ENCODE data around the gene NKAIN2.

Gene NKAIN2

DNA sequence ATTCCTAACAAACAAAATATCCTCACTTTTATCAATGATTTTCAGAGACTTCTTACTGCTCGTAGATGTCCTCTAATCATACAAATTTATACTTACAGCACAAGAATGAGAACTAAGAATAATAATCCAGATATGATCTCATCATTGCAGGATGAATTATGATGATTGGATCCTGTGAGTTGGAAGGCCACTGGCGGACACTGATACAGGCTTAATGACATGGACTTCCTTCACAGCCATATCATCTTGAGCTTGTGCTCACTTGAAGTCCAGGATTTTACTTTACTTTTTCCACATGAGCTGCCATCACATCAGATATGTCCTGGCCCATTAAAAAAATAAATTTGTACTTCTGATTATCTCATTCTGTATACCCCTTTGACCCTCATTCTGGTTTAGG is 94.3 kb downstream of the NKAIN2 start:
- H2BK120ac ChIP-seq (ENCODE audit: low read depth, low read length): no peak overlapping the region
- H4K91ac ChIP-seq (ENCODE audit: low read depth, low read length, poor library complexity): no peak overlapping the region
- H3K27ac ChIP-seq (replicated peaks; ENCODE audit: low read length): no peak overlapping the region
- H3K14ac ChIP-seq (ENCODE audit: low read length): no peak overlapping the region
- no peaks in the 10 kb centered on the region for H3K4me1 ChIP-seq (ENCODE audit: control insufficient read depth in 2 of 2, insufficient read depth in 1 of 2, low read depth in 1 of 2, low read length in 2 of 2)
- no peak overlapping the region for H2AK5ac ChIP-seq (ENCODE audit: low read depth, low read length)
- no peak for DNase-seq (ENCODE audit: low spot score)
- H3K4me2 ChIP-seq (ENCODE audit: insufficient read depth, low read length, poor library complexity, severe bottlenecking): no peak overlapping the region
- H3K9ac ChIP-seq (ENCODE audit: low read depth, low read length, poor library complexity): no peak overlapping the region
- WGBS, 2 donors (ENCODE audit: extremely low coverage in 2 of 2, insufficient read length in 2 of 2, insufficient replicate concordance in 1 of 2): no CpG with 5 or more reads among the region's 2 CpGs
- H3K18ac ChIP-seq (ENCODE audit: low read length): no peak overlapping the region
- H3K23ac ChIP-seq (ENCODE audit: low read depth, low read length, poor library complexity): no peak overlapping the region
- H3K27me3 ChIP-seq (ENCODE audit: control insufficient read depth in 3 of 3, insufficient read depth in 3 of 3, low read depth in 1 of 3, low read length in 3 of 3): no peaks in the 10 kb centered on the region
- no peaks in the 10 kb centered on the region for H3K36me3 ChIP-seq (replicated peaks in 1 of 2; ENCODE audit: control insufficient read depth in 2 of 2, insufficient read depth in 2 of 2, low read length in 2 of 2)
- H2AFZ ChIP-seq (ENCODE audit: low read length): no peak overlapping the region
- no peak overlapping the region for H4K8ac ChIP-seq (ENCODE audit: low read depth, low read length)
- H3K4me3 ChIP-seq (ENCODE audit: low read length in 2 of 2): no peak overlapping the region
- no peak overlapping the region for H3K4ac ChIP-seq (ENCODE audit: low read length)
- H2BK5ac ChIP-seq (ENCODE audit: low read length): no peak overlapping the region
- no peak overlapping the region for H2BK15ac ChIP-seq (ENCODE audit: low read length)
- H3K79me1 ChIP-seq (ENCODE audit: low read depth, low read length): no peaks in the 10 kb centered on the region
- no peaks in the 10 kb centered on the region for H3K9me3 ChIP-seq (replicated peaks in 1 of 2; ENCODE audit: control insufficient read depth in 2 of 2, insufficient read depth in 1 of 2, low read depth in 1 of 2, low read length in 2 of 2)
- H2BK12ac ChIP-seq (ENCODE audit: low read length): no peak overlapping the region

DNA sequence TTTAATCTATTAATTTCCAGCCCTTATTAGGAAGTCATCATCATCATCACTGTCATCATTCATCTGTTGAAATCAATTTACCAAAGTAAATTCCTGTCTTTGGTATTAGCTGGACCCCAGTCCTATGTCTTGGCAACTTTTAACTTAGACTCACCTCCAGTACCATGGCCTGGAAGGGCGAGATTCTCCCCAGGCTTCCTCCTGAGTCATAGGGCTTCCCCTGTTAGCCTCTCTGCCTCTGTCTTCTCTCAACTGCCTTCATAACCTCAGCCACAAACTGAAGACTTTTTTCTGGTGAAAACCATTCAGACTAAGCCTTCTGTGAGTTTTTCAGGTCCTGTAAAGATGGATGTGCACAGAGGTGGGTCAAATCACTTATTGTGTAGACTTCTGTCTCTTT is 95.0 kb downstream of the NKAIN2 start:
- H2BK5ac ChIP-seq (ENCODE audit: low read length): no peak overlapping the region
- no peak overlapping the region for H2AFZ ChIP-seq (ENCODE audit: low read length)
- H3K23ac ChIP-seq (ENCODE audit: low read depth, low read length, poor library complexity): no peak overlapping the region
- H2AK5ac ChIP-seq (ENCODE audit: low read depth, low read length): no peak overlapping the region
- H3K27me3 ChIP-seq (ENCODE audit: control insufficient read depth in 3 of 3, insufficient read depth in 3 of 3, low read depth in 1 of 3, low read length in 3 of 3): no peaks in the 10 kb centered on the region
- no peaks in the 10 kb centered on the region for H3K36me3 ChIP-seq (replicated peaks in 1 of 2; ENCODE audit: control insufficient read depth in 2 of 2, insufficient read depth in 2 of 2, low read length in 2 of 2)
- no CpG with 5 or more reads among the region's 1 CpG for WGBS, 2 donors (ENCODE audit: extremely low coverage in 2 of 2, insufficient read length in 2 of 2, insufficient replicate concordance in 1 of 2)
- no peak overlapping the region for H3K9ac ChIP-seq (ENCODE audit: low read depth, low read length, poor library complexity)
- no peaks in the 10 kb centered on the region for H3K9me3 ChIP-seq (replicated peaks in 1 of 2; ENCODE audit: control insufficient read depth in 2 of 2, insufficient read depth in 1 of 2, low read depth in 1 of 2, low read length in 2 of 2)
- no peak overlapping the region for H2BK15ac ChIP-seq (ENCODE audit: low read length)
- no peak overlapping the region for H3K4ac ChIP-seq (ENCODE audit: low read length)
- H4K91ac ChIP-seq (ENCODE audit: low read depth, low read length, poor library complexity): no peak overlapping the region
- no peak overlapping the region for H4K8ac ChIP-seq (ENCODE audit: low read depth, low read length)
- H3K4me1 ChIP-seq (ENCODE audit: control insufficient read depth in 2 of 2, insufficient read depth in 1 of 2, low read depth in 1 of 2, low read length in 2 of 2): no peaks in the 10 kb centered on the region
- no peak overlapping the region for H3K14ac ChIP-seq (ENCODE audit: low read length)
- no peak for DNase-seq (ENCODE audit: low spot score)
- H2BK12ac ChIP-seq (ENCODE audit: low read length): no peak overlapping the region
- no peak overlapping the region for H3K27ac ChIP-seq (replicated peaks; ENCODE audit: low read length)
- no peak overlapping the region for H3K4me2 ChIP-seq (ENCODE audit: insufficient read depth, low read length, poor library complexity, severe bottlenecking)
- no peaks in the 10 kb centered on the region for H3K79me1 ChIP-seq (ENCODE audit: low read depth, low read length)
- H3K18ac ChIP-seq (ENCODE audit: low read length): no peak overlapping the region
- H2BK120ac ChIP-seq (ENCODE audit: low read depth, low read length): no peak overlapping the region
- H3K4me3 ChIP-seq (ENCODE audit: low read length in 2 of 2): no peak overlapping the region

DNA sequence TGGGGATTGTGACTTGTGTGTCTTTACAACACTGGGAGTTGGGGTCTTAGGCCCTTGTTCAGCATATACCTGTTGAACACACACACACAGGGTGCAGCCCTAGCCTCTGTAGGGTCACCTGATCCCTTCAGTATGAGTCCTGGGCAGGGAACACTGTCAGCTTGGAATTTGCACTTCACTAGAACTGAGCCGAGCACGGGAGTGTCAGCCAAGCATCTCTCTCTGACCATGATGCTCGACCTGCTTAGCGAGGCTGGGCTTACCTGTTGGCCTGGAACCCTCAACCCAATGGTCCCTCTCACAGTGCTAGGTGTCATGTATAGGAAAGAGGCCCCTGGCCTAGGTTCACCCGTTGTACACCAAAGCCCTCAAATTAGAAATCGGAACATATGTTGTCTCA is 96.1 kb downstream of the NKAIN2 start:
- no peak overlapping the region for H3K4me2 ChIP-seq (ENCODE audit: insufficient read depth, low read length, poor library complexity, severe bottlenecking)
- H3K79me1 ChIP-seq (ENCODE audit: low read depth, low read length): no peaks in the 10 kb centered on the region

GRCh38 chr6:123901436-123901835 is 97.8 kb downstream of the NKAIN2 start:
- no CpG with 5 or more reads among the region's 2 CpGs for WGBS, 2 donors (ENCODE audit: extremely low coverage in 2 of 2, insufficient read length in 2 of 2, insufficient replicate concordance in 1 of 2)
- Histone ChIP-seq H3K4me3 (ENCODE audit: low read length in 2 of 2) (no peak overlapping the region), H2AFZ (ENCODE audit: low read length) (no peak overlapping the region), H3K9ac (ENCODE audit: low read depth, low read length, poor library complexity) (no peak overlapping the region), H3K18ac (ENCODE audit: low read length) (no peak overlapping the region), H3K79me1 (ENCODE audit: low read depth, low read length) (no peaks in the 10 kb centered on the region), H3K4me1 (ENCODE audit: control insufficient read depth in 2 of 2, insufficient read depth in 1 of 2, low read depth in 1 of 2, low read length in 2 of 2) (no peaks in the 10 kb centered on the region), H3K4me2 (ENCODE audit: insufficient read depth, low read length, poor library complexity, severe bottlenecking) (no peak overlapping the region), H2BK120ac (ENCODE audit: low read depth, low read length) (no peak overlapping the region), H4K91ac (ENCODE audit: low read depth, low read length, poor library complexity) (no peak overlapping the region), H3K27ac (replicated peaks; ENCODE audit: low read length) (no peak overlapping the region), H2BK5ac (ENCODE audit: low read length) (no peak overlapping the region), H3K36me3 (replicated peaks in 1 of 2; ENCODE audit: control insufficient read depth in 2 of 2, insufficient read depth in 2 of 2, low read length in 2 of 2) (no peaks in the 10 kb centered on the region), H2AK5ac (ENCODE audit: low read depth, low read length) (no peak overlapping the region), H3K27me3 (ENCODE audit: control insufficient read depth in 3 of 3, insufficient read depth in 3 of 3, low read depth in 1 of 3, low read length in 3 of 3) (no peaks in the 10 kb centered on the region), H3K9me3 (replicated peaks in 1 of 2; ENCODE audit: control insufficient read depth in 2 of 2, insufficient read depth in 1 of 2, low read depth in 1 of 2, low read length in 2 of 2) (no peaks in the 10 kb centered on the region), H2BK12ac (ENCODE audit: low read length) (no peak overlapping the region), H4K8ac (ENCODE audit: low read depth, low read length) (no peak overlapping the region), H3K23ac (ENCODE audit: low read depth, low read length, poor library complexity) (no peak overlapping the region), H2BK15ac (ENCODE audit: low read length) (no peak overlapping the region), H3K4ac (ENCODE audit: low read length) (no peak overlapping the region), H3K14ac (ENCODE audit: low read length) (no peak overlapping the region)
- no peak for DNase-seq (ENCODE audit: low spot score)

More for the DNA sequence above, 96.1 kb downstream of the NKAIN2 start:
- Histone ChIP-seq H3K14ac (ENCODE audit: low read length) (no peak overlapping the region), H3K4me3 (ENCODE audit: low read length in 2 of 2) (no peak overlapping the region), H3K18ac (ENCODE audit: low read length) (no peak overlapping the region), H3K23ac (ENCODE audit: low read depth, low read length, poor library complexity) (no peak overlapping the region), H2BK5ac (ENCODE audit: low read length) (no peak overlapping the region), H3K27ac (replicated peaks; ENCODE audit: low read length) (no peak overlapping the region), H3K36me3 (replicated peaks in 1 of 2; ENCODE audit: control insufficient read depth in 2 of 2, insufficient read depth in 2 of 2, low read length in 2 of 2) (no peaks in the 10 kb centered on the region), H4K91ac (ENCODE audit: low read depth, low read length, poor library complexity) (no peak overlapping the region), H2BK12ac (ENCODE audit: low read length) (no peak overlapping the region), H3K27me3 (ENCODE audit: control insufficient read depth in 3 of 3, insufficient read depth in 3 of 3, low read depth in 1 of 3, low read length in 3 of 3) (no peaks in the 10 kb centered on the region), H3K9ac (ENCODE audit: low read depth, low read length, poor library complexity) (no peak overlapping the region), H2AK5ac (ENCODE audit: low read depth, low read length) (no peak overlapping the region), H4K8ac (ENCODE audit: low read depth, low read length) (no peak overlapping the region), H3K9me3 (replicated peaks in 1 of 2; ENCODE audit: control insufficient read depth in 2 of 2, insufficient read depth in 1 of 2, low read depth in 1 of 2, low read length in 2 of 2) (no peaks in the 10 kb centered on the region), H3K4ac (ENCODE audit: low read length) (no peak overlapping the region), H2BK15ac (ENCODE audit: low read length) (no peak overlapping the region), H2AFZ (ENCODE audit: low read length) (no peak overlapping the region), H3K4me1 (ENCODE audit: control insufficient read depth in 2 of 2, insufficient read depth in 1 of 2, low read depth in 1 of 2, low read length in 2 of 2) (no peaks in the 10 kb centered on the region), H2BK120ac (ENCODE audit: low read depth, low read length) (no peak overlapping the region)
- no peak for DNase-seq (ENCODE audit: low spot score)
- WGBS, 2 donors (ENCODE audit: extremely low coverage in 2 of 2, insufficient read length in 2 of 2, insufficient replicate concordance in 1 of 2): no CpG with 5 or more reads among the region's 6 CpGs
